NT2/D1 (cell line): ENCODE measurements around the gene BTF3.

Experiments used
- SUZ12 ChIP-seq: IDR thresholded peaks from 2 replicates; pipeline ENCODE4 v1.6.1; 2011; ENCODE audit not compliant: insufficient read length, insufficient read depth; ENCODE audit errors: extremely low read depth
- ZNF274 ChIP-seq: IDR thresholded peaks from 2 replicates; pipeline ENCODE4 v1.6.1; 2011; ENCODE audit warnings: mild to moderate bottlenecking, low read depth, low read length

- TF ChIP-seq ZNF274 (no peak), SUZ12 (no peak)
Observed at GRCh38 chr5:73532195-73532594, 34.0 kb downstream of the BTF3 start.
